HL-60 (cell line): ENCODE results near the gene MRPL9.

Source experiments
- CTCF ChIP-seq: IDR thresholded peaks from one replicate; pipeline ENCODE4 v1.5.1; 2011; ENCODE audit warnings: low read length, control low read depth, inconsistent platforms; ENCODE audit not compliant: insufficient read depth
- GABPA ChIP-seq: IDR thresholded peaks from 2 replicates; pipeline ENCODE4 v1.6.1; 2012; ENCODE audit warnings: low read depth
- POLR2AphosphoS5 ChIP-seq: IDR thresholded peaks from 2 replicates; pipeline ENCODE4 v1.6.1; 2012; ENCODE audit warnings: low read depth
- REST ChIP-seq: IDR thresholded peaks from 2 replicates; pipeline ENCODE4 v1.6.1; 2012; ENCODE audit warnings: low read depth; ENCODE audit not compliant: insufficient replicate concordance

GRCh38 chr1:151807766-151808165, 44.5 kb upstream of the MRPL9 start:
- TF ChIP-seq CTCF (no peak), POLR2AphosphoS5 (no peak), REST (no peak), GABPA (no peak)
